GM13976 (cell line): ENCODE measurements around the gene USPL1.
"Not testable (repeated sequence)": the region's sequence is repeated elsewhere in the genome, so short reads cannot be mapped to it uniquely, and the experiment has no call there.

Source experiments
- DNase-seq: peaks from one replicate; pipeline ENCODE4 v3.0.0; 2012; ENCODE audit warnings: low spot score
- in situ Hi-C: fragments of 300-500 bp; cut with MboI; formaldehyde crosslinking; loops from one replicate; pipeline ENCODE4 v1.12.0; 2022; ENCODE audit warnings: low sequenced_read_pairs, mixed read lengths, inconsistent platforms; ENCODE audit not compliant: unreplicated experiment
- TF ChIP-seq, protein P1 (sequence below): IDR thresholded peaks from 2 replicates; pipeline ENCODE4 v1.5.1; 2012; ENCODE audit warnings: borderline replicate concordance, mild to moderate bottlenecking; ENCODE audit not compliant: insufficient read depth; ENCODE audit errors: extremely low read depth, missing control alignments, control extremely low read depth

USPL1 gene

DNA sequence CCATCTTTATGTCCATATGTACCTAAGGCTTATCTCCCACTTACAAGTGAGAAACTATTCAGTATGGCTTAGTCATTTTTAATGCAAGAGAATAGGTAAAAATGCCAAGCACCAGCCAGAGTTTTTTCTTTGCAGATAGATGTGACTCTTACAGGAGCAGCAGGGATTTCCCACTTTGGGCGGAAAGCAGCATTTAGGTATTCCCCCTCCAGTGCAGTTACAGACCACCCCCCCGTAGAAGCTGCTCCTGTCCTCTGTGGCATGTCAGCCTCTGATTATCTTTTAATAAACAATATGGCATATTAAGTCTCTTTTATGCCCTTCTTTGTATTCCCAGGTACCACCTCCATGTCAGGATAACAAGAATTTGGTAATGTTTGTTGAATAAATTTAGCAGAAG lies 24.7 kb upstream of the USPL1 start:
- peak; percentile 47 for DNase-seq
- TF ChIP-seq, protein P1, sequence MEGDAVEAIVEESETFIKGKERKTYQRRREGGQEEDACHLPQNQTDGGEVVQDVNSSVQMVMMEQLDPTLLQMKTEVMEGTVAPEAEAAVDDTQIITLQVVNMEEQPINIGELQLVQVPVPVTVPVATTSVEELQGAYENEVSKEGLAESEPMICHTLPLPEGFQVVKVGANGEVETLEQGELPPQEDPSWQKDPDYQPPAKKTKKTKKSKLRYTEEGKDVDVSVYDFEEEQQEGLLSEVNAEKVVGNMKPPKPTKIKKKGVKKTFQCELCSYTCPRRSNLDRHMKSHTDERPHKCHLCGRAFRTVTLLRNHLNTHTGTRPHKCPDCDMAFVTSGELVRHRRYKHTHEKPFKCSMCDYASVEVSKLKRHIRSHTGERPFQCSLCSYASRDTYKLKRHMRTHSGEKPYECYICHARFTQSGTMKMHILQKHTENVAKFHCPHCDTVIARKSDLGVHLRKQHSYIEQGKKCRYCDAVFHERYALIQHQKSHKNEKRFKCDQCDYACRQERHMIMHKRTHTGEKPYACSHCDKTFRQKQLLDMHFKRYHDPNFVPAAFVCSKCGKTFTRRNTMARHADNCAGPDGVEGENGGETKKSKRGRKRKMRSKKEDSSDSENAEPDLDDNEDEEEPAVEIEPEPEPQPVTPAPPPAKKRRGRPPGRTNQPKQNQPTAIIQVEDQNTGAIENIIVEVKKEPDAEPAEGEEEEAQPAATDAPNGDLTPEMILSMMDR: no peak
- in situ Hi-C loops: no loop called here

DNA sequence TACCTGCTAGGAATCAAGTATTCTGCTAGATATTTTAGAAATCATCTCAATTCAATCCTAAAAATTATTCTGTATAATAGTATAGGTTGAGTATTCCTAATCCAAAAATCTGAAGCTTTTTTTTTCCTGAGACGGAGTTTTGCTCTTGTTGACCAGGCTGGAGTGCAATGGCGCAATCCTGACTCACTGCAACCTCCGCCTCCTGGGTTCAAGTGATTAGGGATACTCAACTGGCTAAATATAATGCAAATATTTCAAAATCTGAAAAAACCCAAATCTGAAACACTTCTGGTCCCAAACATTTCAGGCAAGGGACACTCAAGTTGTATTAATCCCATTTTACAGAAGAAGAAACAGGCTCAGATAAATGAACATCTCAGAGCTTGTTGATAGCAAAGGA lies 17.2 kb upstream of the USPL1 start:
- in situ Hi-C loops: loop anchor here (10.0 kb wide), 1 partner anchor 64 kb away; no protein-coding TSS in a partner anchor
- DNase-seq: no peak
- TF ChIP-seq, protein P1: no peak

DNA sequence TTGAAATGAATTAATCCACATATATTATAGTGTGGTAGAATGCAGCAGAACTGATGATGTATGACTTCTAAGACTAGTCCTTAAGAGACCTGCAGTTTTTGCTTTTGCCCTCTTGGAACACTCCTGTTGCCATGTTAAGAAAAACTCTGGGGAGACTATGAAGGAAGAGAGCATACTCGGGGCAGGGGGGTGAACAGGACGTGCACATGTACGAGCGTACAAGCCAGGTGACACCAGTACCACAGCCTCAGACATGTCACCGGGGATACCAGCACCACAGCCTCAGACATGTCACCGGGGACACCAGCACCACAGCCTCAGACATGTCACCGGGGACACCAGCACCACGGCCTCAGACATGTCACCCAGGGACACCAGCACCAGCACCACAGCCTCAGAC lies 15.9 kb upstream of the USPL1 start:
- DNase-seq: no peak
- TF ChIP-seq, protein P1: no peak
- in situ Hi-C loops: loop anchor here (10.0 kb wide), 1 partner anchor 63 kb away; no protein-coding TSS in a partner anchor

DNA sequence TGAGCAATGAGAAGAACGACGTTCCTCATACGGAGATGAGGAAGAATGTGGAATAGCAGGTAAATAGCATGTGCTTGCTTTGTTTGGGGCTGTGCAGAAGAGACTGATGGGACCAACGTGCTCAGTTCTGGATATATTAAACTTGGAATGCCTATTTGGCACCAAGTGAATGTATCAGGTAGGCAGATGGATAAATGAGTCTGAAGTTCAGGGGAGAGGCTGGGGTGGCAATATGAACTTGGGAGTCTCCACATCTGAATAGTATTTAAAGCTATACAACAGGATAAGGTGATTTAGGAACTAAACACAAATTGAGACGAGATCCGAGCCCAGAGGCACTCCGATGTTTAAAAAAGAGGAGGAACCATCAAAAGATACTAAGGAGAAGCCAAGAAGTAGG lies 12.7 kb upstream of the USPL1 start:
- in situ Hi-C loops: loop anchor here (10.0 kb wide), 1 partner anchor 60 kb away; no protein-coding TSS in a partner anchor
- DNase-seq: no peak

DNA sequence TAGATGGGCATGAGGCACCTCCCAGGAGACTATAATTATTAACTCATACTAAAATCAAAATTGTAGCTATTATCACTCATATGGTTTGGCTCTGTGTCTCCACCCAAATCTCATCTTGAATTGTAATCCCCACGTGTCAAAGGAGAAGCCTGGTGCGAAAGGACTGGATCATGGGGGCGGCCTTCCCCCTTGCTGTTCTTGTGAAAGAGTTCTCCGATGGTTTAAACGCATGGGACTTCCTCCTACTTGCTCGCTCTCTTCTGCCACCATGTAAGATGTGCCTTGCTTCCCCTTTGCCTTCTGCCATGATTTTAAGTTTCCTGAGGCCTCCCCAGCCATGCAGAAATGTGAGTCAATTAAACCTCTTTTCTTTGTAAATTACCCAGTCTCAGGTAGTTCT lies 10.5 kb upstream of the USPL1 start:
- in situ Hi-C loops: loop anchor here (10.0 kb wide), 1 partner anchor 58 kb away; no protein-coding TSS in a partner anchor

More for the DNA sequence above, 12.7 kb upstream of the USPL1 start:
- TF ChIP-seq, protein P1: no peak

DNA sequence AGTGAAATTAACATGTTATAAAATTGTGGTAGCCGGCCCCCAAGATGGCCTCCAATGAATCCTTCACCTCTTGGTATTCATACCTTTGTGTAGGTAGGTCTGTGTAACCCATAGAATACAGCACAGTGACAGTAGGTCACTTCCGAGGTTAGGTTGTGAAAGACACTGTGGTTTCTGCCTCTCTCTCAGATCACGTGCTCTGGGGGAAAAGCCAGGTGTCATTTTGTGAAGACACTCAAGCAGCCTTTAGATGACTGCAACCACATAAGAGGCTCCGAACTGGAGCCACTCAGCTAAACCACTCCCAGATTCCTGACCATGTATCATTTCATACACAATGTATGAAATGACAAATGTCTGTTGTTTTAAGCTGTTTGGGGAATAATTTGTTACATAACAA lies 9.8 kb upstream of the USPL1 start:
- TF ChIP-seq, protein P1: no peak
- in situ Hi-C loops: loop anchor here (10.0 kb wide), 1 partner anchor 57 kb away; no protein-coding TSS in a partner anchor
- DNase-seq: peak; percentile 83

More for the DNA sequence above, 10.5 kb upstream of the USPL1 start:
- not testable (repeated sequence) for DNase-seq

DNA sequence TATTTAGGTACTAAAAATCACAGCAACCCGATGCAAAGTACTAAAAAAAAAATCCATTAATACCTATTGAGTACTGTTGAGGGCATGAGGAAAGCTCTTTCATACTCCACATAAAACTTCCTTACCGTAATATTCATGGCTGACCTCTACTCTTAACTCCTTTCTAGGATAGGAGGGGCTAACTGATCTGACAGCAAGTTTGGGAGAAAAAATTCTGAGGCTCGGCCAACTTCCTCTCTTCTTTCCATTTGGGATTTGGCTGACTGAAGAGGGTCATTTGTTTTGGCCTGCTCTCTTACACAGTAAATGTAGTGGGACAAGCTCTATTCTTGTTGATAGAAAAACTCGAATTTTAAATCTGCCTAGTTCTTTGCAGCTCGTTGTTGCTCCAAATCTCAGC lies 9.4 kb upstream of the USPL1 start:
- TF ChIP-seq, protein P1: no peak
- in situ Hi-C loops: loop anchor here (10.0 kb wide), 1 partner anchor 56 kb away; no protein-coding TSS in a partner anchor
- DNase-seq: no peak
